HK-2 (cell line): Measurements from ENCODE around the gene FBLN2.

Experiments
- DNase-seq: peaks from one replicate; pipeline ENCODE4 v3.0.0-alpha.2; 2018; ENCODE audit not compliant: unreplicated experiment

Gene FBLN2

DNA sequence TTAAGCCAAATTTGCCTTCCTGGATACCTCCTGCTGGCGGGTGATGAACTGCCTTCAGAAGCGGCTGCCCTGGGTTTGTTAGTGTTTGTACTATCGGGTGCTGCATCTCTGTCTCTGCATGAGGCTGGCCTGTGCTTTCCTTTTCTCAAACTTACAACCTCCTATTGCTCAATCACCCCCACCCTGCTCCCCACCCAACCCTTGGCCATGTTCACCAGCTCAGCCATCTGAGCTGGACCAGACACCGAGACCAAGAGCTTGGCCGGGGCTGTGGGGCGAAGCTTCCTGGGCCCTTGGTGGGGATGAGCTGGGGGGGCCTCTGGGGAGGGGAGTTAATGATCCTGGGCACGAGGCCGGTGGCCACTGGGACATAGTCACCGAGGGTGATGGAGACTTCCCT is 16.8 kb upstream of the FBLN2 start:
- no peak for DNase-seq

DNA sequence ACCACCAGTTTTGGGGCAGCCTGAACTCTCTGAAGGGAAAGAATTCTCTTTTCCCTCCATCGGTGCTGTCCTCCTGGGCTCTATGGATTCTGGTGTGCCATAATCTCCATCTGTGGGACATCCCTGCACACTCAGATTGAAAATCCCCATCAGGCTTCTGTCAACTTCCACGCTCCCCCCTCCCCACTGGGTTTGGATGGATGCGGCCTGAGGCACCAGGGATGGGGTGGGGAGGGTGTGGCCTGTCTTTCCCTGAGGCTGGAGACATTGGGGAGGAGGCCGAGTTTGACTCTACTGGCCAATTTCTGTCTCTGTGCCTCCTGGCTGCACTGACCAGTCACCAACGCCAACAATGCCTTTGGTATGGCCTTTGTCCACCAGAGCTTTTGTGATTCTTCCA is 16.3 kb upstream of the FBLN2 start:
- DNase-seq: no peak

DNA sequence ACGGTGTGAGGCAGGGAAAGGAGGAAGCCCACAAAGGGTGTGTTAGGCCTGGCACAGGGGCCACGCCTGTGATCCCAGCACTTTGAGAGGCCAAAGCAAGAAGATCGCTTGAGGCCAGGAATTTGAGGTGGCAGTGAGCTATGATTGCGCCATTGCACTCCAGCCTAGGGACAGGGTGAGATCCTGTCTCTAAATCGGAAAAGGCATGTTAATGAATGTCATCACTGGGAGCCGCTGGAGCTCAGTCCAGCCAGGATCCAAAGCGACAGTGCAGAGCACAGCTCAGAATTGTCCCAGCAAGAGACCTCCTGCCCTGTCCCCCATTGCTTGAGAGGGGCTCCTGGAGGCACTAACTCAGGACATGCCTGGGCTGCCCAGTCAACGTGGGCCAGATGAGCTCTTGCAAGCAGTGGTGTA is 15.0 kb upstream of the FBLN2 start:
- DNase-seq: no peak

DNA sequence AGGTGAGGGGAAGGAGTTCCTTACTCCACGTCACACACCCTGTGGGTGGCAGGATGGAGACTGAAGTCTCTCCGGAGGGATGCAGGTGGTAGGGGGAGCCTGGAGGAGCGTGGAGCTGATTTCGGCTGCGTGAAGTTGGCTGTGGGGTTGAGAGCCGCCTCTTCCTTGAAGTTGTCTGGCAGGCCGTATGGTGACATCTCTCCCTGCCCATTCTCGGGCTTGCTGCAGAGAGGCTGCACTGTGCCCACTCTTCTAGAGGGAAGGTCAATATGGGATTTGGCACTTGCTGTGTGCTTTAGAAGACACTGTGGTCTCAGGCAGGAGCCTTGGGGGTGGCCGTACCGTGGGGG is 13.4 kb upstream of the FBLN2 start:
- no peak for DNase-seq

GRCh38 chr3:13535905-13536304 is 13.0 kb upstream of the FBLN2 start:
- no peak for DNase-seq

DNA sequence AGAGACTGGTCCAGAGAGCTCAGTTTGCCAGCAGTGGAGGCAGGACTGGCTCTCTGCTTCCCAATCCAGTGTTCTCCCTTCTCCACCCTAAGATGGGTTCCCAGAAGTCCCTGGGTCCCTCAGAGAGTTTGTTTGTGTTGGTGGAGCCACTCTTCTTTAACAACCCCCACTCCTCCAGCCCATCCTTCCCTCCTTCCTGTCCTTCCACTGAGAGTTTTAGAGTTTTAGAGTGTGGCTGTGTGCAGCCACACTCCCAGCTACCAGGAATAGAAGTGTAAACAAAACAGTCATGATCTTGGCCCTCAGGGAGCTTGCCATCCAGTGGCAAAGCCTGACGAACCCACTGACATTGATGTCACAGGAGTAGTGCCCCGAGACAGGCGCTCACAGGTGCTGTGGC is 12.5 kb upstream of the FBLN2 start:
- DNase-seq: no peak

- DNase-seq: no peak
Observed at GRCh38 chr3:13536832-13537231, 12.1 kb upstream of the FBLN2 start.

DNA sequence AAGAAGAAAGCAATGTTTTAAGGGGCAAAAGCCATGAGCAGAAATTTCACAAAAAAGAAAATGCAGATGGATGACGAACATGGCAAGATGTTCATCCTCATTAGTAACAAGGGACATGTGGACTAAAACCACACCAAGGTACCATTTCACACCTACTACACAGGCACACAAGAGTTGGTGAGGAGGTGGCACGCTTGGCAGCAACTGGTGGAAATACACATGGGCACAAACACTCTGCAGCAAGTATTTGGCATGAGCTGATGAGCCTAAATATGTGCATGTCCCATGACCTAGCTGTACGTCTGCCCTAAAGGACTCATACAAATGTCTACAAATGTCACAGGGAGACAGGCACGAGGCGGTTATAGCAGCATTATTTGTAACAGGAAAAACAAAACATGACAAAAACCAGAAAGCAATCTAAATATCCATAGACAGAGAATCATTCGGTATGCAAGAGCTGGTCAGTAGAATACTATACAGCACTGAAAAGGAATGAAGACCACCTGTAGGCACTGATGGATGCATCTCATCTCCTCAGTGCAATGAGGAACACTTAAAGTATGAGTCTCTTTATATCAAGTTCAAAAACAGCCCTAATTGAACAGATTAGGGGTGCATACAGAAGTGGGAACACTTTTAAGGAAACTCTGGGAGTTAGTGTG is 11.5 kb upstream of the FBLN2 start:
- no peak for DNase-seq

- DNase-seq: no peak
Observed at GRCh38 chr3:13537909-13538296, 11.0 kb upstream of the FBLN2 start.

DNA sequence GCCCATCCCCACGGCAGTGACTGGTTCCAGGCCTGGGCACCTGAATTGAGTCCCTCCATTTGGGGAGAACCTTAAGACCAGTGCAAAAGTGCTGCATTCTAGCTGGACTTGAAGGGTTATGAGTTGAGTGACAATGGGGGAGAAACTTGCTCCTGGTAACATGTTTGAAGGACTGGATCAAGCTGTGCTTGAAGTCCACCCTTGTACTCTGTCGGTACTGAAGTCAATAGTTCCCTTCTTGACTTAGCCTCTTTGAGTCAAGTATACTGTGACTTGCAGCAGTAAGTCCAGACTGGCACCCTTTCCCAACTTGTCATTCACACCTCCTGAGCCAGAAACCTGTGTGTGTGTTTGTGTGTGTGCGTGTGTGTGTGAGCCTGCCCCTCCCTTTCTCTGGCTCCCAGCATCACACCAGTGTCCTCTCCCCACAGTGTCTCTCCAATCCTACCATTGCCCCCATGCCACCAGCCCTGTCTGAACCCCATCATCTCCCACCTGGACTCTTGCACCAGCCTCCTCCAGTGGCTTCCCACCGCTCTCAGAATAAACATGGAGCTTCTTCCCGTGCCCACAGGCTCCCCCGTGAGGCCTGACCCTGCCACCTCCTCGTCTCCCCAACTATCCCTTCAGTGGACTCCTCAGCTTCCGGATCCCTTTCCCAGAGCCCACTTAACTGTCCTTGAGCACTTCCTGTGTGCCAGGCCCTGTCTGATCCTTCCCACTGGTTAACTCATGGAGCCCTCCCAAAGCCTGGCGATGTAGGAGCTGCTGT is 10.2 kb upstream of the FBLN2 start:
- DNase-seq: no peak

DNA sequence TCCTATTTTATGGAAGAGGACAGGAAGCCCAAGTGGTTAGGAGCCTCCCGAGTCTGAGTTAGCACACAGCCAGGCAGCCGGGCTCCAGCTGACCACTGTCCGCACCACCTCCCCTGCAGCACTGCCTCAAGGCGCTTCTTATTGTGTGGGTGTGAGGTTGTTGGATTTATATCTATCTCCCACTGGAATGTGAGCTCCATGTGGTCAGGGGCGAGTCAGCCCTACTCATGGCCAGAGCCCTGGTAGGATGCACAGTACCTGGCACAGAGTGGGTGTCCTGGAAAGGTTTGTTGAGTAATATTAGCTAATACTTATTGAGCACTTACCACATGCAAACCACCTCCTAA is 9.7 kb upstream of the FBLN2 start:
- DNase-seq: no peak

- DNase-seq: no peak
Observed at GRCh38 chr3:13539671-13540070, 9.3 kb upstream of the FBLN2 start.

GRCh38 chr3:13540297-13540995 is 8.5 kb upstream of the FBLN2 start:
- no peak for DNase-seq

DNA sequence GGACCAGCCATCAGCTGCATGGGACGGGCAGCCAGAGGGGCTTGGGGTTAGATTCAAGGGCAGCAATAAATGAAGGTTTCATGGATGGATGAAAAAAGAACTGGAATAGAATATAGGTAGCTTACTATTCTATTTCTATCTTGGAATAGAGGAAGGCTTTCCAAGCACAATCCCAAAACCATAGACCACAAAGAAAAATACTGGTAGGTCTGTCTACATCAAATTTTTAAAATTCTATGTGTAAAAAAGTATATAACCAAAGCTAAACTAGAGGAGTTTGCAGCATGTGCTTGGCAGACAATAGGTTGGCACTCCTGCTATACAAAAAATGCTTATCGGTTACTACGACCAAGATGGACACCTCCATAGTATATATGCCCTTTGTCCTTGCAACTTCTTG is 7.2 kb upstream of the FBLN2 start:
- no peak for DNase-seq

GRCh38 chr3:13542142-13542541 is 6.8 kb upstream of the FBLN2 start:
- no peak for DNase-seq

DNA sequence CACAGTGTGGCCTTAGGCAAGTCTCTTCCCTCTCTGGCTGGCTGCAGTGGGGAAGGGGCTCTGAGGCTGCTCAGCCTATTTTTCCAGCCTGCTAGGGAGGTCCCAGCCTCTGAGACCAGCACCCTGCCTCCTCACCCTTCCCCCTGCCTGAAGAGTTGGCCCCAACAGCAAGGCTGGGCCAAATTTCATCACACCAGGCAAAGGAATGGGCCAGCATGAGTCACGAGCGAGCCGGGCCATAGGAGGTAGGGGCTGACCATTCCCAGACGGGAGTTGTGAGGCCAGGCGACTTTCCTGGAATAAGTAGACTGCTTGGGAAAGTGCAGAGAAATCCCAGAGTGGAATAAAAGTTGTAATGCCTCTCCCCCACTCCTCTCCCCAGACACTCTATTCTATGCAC is 5.7 kb upstream of the FBLN2 start:
- peak; percentile 22 for DNase-seq

DNA sequence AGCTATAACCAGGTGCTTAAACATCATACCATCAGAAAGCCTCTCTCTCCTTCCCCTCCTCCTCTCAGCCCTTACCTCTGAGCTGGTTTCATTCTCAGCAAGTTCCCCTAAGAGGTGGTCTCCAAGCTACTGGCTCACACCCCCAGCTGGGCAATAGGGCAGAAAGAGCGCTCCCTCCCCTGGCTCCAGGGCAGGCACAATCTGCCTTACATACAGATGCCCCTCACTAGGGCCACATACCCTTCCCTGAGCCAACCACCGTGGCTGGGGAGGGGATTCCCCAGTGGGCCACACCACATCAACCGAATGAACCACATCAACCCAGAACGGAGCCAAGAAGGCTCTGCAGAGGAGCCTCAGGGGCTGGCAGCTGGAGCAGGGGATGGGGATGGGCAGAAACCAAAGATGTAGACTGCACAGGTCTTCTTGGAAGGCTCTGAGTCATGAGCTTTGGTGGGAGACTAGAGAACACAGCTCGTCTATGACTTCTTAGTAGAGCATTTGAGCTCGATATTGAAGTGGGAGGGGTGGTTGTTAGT is 4.6 kb upstream of the FBLN2 start:
- DNase-seq: no peak

DNA sequence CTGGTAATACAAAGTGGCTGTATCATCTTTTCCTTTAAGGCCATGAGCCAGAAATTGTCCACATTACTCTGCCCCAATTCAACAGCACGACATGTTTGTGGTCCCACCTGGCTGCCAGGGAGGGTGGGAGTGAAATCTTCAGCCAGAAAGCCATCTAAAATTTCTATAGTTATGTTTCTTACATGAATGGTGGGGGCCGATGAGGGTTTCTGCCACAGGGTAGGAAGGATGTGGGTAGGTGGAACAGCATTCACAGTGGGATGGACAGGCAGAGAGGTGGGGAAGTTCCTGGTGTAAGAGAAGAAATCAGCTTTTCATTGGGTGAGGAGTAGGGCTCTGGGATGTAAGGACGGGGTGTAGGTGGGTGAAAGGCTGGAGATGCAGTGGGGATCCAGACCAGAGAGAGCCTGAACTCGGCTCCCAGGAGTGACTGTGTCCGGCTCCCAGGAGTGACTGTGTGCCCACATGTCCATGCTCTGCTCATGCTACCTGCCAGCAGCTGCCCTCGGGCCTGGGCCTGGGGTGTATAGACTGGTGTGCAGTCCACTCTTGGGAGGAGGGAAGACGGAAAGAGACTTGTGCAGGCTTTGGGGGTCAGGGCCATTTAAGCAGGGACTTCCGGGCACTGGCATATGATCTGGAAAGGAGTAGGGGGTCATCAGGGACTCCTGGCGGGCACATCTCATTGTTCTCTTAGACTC is 3.8 kb upstream of the FBLN2 start:
- DNase-seq: no peak

GRCh38 chr3:13545952-13546454 is 2.9 kb upstream of the FBLN2 start:
- no peak for DNase-seq

DNA sequence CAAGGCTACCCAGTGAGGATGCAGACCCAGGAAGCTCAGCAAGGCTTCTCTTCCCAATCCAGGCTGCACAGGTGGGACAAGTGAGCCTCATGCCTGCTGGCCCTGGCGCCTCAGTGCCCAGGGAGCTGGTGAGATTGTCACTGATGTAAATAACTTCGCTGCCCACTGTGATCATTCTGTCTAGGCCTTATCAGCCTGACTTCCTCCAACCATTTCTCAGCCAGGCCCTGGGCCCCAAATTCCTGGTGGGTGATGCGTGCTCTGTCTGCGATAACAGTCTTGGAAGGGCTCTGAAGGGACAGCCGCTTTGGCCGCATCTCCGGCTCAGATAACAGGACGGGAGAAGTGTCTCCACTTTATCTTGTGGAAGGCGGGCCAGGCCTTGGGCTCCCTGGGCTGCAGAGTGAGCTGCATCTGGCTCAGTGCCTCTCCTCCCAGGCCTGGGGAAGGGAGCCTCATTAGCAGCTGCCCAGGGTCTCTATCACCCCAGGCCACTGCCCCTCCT is 2.2 kb upstream of the FBLN2 start:
- no peak for DNase-seq

GRCh38 chr3:13547591-13548371 is 1.1 kb upstream of the FBLN2 start:
- no peak for DNase-seq
